Middle frontal gyrus (tissue), 1 donor: ENCODE data around the gene SUSD1.
"Not testable (repeated sequence)": the region's sequence is repeated elsewhere in the genome, so short reads cannot be mapped to it uniquely, and the experiment has no call there.

Source experiments
- DNase-seq: peaks from one replicate; pipeline ENCODE4 v3.0.0-alpha.2; 2015; ENCODE audit warnings: low spot score; ENCODE audit errors: extremely low spot score

SUSD1 gene

GRCh38 chr9:112174965-112175795 lies at the start of gene SUSD1:
SUSD1 (minus strand) TSS chr9:112175297; CDS start chr9:112175235, 62 bp downstream.
- no peak for DNase-seq

DNA sequence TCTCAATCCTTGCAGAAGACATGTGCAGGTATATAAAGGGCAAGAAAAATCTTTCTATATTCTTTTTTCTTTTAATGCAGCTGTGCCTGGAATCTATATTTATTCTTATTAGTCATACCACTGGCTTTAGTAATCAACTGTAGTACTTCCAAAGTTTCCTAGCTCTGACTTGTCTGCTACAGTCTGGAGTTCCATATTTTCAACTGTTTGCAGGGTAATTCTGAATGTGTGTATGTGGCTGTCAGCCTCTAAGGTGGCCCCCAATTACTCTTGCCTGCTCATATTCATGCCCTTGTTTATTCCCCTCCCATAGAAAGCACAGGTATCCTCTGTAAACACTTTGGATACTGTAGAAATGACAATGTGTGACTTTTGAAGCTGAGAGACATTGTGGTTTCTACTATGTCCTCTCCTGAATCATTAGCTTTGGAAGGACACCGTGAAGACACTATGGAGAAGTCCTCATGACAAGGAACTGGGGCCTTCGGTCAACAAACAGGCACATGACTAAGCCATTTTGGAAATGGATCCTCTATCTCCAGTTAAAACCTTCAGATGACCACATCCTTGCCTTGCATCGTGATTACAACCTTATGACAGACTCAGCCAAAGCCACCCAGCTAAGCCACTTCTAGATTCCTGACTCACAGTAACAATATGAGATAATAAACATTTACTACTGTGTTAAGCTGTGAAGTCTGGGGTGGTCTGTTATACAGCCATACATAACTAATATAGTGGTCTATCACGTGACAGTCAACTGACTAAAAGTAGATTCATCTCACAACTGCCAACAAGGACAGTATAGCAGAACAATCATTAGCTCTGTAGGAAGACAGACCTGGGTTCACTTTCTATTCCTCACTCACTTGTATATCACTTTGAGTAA lies 49.5 kb upstream of the SUSD1 start:
- DNase-seq = no peak

DNA sequence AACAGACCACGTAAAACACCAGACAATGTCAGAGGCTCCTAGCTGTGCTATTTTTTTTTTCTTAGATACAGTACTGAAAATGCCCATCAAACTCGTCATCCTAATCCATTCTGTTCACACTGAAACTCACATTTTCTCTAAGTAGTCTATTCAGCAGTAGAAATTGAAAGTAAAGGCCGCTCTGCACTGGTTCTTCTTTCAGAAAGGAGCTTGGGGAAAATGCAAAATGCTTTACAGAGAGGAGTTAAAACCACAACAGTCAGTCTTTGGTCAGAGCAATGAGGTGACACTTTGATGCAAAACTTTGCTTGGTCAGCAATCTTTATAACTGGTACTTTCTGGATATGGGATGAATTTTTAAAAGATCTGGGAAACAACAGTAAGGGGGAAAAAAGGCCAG lies 43.8 kb upstream of the SUSD1 start:
- DNase-seq = no peak

DNA sequence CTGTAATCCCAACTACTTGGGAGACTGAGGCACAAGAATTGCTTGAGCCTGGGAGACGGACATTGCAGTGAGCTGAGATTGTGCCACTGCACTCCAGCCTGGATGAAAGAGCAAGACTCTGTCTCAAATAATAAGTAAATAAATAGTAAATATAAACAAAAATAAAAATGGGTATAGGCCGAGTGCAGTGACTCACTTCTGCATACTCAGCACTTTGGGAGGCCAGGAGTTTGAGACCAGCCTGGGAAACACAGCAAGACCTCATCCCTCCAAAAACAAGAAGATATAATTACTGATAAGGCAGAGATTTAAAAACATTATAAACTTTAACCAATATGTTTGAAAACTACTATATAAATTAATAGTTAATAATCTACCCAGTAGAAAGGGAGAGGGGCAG lies 37.8 kb upstream of the SUSD1 start:
- no peak for DNase-seq

- DNase-seq = no peak
These were observed 32.4 kb upstream of the SUSD1 start for GRCh38 chr9:112207451-112207850.

DNA sequence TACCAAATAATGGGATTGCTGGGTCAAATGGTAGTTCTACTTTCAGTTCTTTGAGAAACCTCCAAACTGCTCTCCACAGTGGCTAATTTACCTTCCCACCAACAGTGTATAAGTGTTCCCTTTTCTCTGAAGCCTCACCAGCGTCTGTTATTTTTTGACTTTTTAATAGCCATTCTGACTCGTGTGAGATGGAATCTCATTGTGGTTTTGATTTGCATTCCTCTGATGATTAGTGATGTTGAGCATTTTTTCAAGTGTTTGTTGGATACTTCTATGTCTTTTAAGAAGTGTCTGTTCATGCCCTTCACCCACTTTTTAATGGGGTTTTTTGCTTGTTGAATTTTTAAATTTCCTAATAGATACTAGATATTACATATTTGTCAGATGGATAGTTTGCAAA lies 28.4 kb upstream of the SUSD1 start:
- no peak for DNase-seq

GRCh38 chr9:112200711-112201110 lies 25.6 kb upstream of the SUSD1 start:
- DNase-seq = no peak

DNA sequence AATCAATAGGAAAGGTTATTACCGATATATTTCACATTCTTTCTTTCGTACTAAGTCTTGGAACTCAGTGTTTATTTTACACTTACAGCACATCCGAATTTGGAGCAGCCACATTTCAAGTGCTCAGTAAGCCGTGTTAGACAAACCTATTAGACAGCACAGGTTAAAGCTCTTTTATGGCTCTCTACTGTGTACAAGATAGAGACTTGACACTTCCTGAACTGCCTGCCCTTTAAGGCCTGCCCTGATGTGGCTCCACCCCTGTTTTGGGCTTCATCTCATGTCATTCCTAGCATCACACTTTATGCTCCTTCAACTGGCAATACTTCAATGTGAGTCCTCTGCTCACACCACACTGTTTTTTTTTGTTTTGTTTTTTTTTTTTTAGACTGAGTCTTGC lies 23.5 kb upstream of the SUSD1 start:
- no peak for DNase-seq

GRCh38 chr9:112194969-112195431 lies 19.9 kb upstream of the SUSD1 start:
- no peak for DNase-seq

- DNase-seq = no peak
These were observed 18.6 kb upstream of the SUSD1 start for GRCh38 chr9:112193572-112194288.

GRCh38 chr9:112190320-112190719 lies 15.2 kb upstream of the SUSD1 start:
- DNase-seq = not testable (repeated sequence)

DNA sequence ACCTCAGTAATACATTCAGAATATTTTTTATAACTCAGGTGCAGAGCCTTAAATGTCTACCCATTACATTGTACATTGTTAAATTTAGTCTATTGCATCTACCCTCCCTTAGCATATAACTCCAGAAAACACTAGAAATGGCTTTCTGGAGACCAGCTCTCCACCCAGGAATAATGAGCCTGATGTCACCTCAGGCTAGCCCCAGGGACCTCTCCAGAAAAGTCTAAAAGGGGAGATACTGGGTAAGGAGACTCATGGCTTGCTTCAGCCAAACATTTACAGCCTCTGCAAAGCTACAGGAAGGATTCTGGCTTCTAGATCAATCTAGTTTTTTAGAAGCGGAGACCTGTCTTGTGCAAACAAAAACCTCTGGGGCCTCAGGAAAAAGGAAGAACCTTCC lies 13.8 kb upstream of the SUSD1 start:
- no peak for DNase-seq

- DNase-seq = no peak
These were observed 12.3 kb upstream of the SUSD1 start for GRCh38 chr9:112187404-112187803.

DNA sequence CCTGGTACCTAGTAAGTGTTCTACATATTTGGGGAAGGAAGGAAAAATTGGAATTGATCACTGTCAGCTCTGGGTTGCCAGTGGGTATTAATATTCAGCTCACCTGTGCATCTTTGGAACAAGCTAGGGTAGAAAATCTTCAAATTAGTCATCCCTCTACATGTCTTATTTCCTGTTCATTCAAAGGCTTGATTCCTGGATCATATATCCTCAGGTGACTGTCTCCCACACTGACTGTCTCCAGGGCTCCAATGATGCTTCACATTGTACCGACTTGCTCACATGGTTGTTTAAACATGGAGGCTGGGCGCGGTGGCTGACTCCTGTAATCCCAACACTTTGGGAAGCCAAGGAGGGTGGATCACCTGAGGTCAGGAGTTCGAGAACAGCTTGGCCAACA lies 11.6 kb upstream of the SUSD1 start:
- DNase-seq = no peak

GRCh38 chr9:112184946-112185345 lies 9.8 kb upstream of the SUSD1 start:
- DNase-seq = no peak

- DNase-seq = no peak
These were observed 9.1 kb upstream of the SUSD1 start for GRCh38 chr9:112184221-112184620.

GRCh38 chr9:112180387-112180881 lies 5.3 kb upstream of the SUSD1 start:
- no peak for DNase-seq

DNA sequence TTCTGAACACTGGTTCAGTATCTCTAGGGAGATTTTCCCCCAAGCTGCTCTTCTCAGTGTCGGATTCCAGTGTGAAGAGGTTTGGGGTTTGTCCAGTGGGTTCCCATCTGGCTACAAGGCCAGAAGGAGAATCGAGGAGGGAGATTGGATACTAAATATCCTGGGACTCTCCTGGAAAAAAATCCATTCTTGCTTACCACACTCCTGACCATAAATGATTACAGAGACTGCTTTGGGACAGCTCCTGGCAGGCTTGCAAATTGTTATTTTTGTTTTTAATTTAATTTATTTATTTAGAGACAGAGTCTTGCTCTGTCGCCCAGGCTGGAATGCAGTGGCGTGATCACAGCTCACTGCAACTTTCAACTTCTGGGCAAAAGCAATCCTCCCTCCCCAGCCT lies 4.7 kb upstream of the SUSD1 start:
- DNase-seq = no peak

DNA sequence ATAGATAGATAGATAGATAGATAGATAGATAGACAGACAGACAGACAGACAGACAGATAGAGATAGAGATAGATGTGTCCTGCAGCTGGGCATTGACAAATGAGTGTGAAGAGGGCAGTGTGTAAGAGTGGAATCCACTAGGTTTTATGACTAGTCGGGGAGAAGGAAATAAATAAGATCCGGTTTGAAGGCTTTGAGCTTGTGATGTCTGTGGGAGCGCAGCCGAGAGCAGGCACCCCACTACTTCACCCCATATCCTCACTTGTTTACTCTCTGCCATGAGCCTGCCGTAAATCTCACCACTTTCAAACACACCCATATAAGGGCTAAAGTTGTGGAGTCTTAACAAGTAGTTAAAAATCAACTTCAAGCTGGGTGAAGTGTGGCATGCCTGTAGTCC lies 1.4 kb upstream of the SUSD1 start:
- no peak for DNase-seq

GRCh38 chr9:112175796-112176315 lies 759 bp upstream of the SUSD1 start:
- DNase-seq = no peak
